RWPE1 (cell line): ENCODE data around the gene CAPZB.

Experiments used
- CTCF ChIA-PET: fragments of 350-600 bp; sonication (Branson Sonifier 250); formaldehyde crosslinking; extraction: SDS; loops from one replicate; lab custom pipeline; 2021; lab: Yijun Ruan, JAX
- POLR2A ChIA-PET: fragments of 400-600 bp; formaldehyde crosslinking; extraction: SDS; loops from one replicate; lab custom pipeline; 2020; ENCODE audit warnings: antibody characterized with exemption; ENCODE audit not compliant: low non-redundant PET; lab: Yijun Ruan, JAX
- DNase-seq: peaks from one replicate; pipeline ENCODE4 v3.0.0; 2012; ENCODE audit warnings: low spot score
- H3K27ac ChIP-seq: fragments of 450-650 bp; 2 replicates; pipeline ENCODE4 v1.5.1; 2017
- TF ChIP-seq, protein P1 (sequence below): fragments of 450-650 bp; conservative IDR thresholded peaks from 2 replicates; pipeline ENCODE4 v1.5.1; 2017; ENCODE audit warnings: low read depth, mild to moderate bottlenecking

CAPZB gene

DNA sequence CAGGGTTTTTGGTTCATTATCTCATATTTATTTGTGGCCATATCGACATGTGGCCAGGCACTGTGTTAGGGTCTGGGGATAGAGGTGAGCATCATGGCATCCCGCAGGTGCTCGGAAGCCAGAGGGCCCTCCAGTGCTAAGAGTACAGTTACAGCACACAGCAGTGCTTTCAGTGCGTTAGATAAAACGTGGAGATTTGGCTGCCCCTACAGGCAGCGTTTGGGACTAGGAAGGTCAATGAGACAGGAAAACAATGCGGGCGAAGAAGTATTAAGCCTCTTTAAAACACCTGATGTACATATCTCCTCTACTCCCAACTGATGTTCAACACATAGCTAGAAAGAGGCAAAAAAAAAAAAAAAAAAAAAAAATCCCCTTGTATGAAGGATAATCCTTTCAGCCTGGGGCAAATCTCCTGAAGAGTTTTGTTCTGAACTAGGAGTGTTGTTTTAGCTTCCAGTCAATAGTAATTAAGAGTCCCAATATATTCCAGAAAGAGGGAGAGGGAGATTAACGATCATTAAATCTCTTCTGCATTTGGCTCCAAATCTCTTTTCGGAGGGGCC lies 80.1 kb downstream of the CAPZB start:
- H3K27ac ChIP-seq, result no peak overlapping the region
- TF ChIP-seq, protein P1, sequence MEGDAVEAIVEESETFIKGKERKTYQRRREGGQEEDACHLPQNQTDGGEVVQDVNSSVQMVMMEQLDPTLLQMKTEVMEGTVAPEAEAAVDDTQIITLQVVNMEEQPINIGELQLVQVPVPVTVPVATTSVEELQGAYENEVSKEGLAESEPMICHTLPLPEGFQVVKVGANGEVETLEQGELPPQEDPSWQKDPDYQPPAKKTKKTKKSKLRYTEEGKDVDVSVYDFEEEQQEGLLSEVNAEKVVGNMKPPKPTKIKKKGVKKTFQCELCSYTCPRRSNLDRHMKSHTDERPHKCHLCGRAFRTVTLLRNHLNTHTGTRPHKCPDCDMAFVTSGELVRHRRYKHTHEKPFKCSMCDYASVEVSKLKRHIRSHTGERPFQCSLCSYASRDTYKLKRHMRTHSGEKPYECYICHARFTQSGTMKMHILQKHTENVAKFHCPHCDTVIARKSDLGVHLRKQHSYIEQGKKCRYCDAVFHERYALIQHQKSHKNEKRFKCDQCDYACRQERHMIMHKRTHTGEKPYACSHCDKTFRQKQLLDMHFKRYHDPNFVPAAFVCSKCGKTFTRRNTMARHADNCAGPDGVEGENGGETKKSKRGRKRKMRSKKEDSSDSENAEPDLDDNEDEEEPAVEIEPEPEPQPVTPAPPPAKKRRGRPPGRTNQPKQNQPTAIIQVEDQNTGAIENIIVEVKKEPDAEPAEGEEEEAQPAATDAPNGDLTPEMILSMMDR, result no peak
- CTCF ChIA-PET, result interaction anchor here (0.5 to 0.6 kb wide), 2 partner anchors 45 to 207 kb away, joined by 3 to 5 read pairs; no protein-coding TSS in a partner anchor
- POLR2A ChIA-PET, result interaction anchor here (0.6 kb wide), 1 partner anchor 79 kb away, joined by 3 read pairs; no protein-coding TSS in a partner anchor
- DNase-seq, result no peak

DNA sequence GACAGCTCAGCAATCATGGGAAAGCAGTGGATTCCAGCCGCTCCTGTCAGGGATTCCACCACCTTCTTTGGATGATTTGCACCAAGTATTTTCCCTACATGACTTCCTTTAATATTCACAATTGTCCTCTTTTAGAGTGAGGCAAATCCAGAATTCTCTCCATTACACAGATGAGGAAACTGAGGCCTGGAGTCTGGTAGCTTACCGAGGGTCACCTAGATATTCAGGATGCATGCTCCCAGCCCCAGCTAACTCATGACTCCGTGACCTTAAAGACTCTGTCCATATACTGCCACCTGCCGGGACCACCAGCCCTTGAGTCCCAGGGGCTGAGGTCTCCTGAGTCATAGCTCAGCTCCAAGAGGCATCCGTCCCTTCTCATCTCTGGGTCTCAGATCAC lies 80.6 kb downstream of the CAPZB start:
- POLR2A ChIA-PET, result interaction anchor here (0.6 kb wide), 1 partner anchor 79 kb away, joined by 3 read pairs; no protein-coding TSS in a partner anchor
- H3K27ac ChIP-seq, result no peak overlapping the region
- CTCF ChIA-PET, result interaction anchor here (0.7 kb wide), 1 partner anchor 818 kb away, joined by 3 read pairs; no protein-coding TSS in a partner anchor
- TF ChIP-seq, protein P1, result no peak
- no peak for DNase-seq

DNA sequence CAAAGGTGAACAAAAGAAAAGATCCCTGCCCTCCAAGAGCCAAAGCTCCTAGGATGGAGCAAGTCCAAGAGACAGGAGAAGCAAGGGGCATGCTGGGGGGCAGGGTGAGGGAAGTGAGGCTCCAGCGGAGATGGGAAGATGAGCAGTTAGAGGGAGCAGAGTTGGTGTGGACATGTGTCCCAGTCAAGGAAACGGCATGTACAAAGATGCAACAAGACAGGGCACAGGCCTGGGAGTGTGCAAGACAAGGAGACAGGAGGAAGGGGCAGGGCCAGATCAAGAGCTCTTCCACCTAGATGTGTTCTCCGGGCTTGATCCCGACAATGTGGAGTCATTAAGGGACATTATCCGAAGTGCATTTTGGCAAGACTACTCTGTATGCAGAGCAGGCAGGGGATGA lies 82.1 kb downstream of the CAPZB start:
- CTCF ChIA-PET, result no interaction called here
- TF ChIP-seq, protein P1, result no peak
- DNase-seq, result no peak
- POLR2A ChIA-PET, result no interaction called here
- H3K27ac ChIP-seq, result no peak overlapping the region

DNA sequence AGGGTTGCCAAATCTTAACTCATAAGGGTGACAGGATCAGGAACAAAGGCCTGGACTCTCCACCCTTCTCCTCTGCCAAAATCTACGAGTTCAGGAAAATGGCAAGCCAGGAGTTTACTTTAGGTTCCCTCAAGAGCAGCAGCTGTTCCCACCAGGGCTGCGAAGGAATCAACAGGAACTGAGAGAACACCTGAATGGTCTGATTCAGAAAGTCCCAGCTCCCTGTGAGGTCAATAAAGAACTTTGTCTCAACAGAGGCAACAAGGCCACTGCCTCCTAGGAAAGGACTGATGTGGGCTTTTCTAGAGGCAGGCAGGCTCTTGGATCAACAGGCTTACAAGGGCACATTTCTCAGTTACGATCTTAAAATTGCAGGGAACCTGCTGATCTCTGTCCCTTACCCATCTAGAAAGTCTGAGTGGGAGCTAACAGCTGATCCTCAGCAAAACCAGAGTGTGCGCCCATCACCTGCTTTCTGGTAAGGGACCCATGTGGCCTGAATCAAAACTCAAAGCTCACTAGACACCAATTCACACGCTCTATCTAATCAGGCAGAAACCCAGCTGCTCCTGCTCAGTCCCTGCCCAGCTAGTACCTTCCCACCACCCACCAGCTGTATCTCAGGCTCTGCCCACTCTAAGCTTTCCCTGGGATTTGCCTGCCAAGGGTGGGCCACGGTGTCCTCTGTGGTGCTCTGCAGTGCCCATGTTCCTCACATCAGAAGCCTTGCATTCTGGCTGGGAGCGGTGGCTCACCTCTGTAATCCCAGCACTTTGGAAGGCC lies 83.1 kb downstream of the CAPZB start:
- TF ChIP-seq, protein P1, result no peak
- no peak overlapping the region for H3K27ac ChIP-seq
- CTCF ChIA-PET, result no interaction called here
- DNase-seq, result no peak
- POLR2A ChIA-PET, result no interaction called here

DNA sequence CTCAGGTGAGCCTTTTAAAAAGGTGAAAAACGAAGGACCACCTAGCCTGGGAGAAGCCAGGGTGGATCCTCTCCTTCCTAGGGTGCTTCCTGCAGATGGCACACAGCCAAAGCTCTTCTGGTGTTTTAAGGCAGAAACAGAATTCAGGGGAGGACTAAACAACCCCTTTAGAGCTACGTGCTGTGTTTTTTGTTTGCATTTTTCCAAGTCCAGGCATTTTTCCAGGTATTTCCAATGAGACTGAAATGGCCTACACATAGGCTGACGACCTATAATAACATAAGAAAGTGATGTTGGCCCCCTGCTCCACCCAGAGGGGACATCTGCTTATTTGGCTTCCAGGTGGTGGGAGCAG lies 83.8 kb downstream of the CAPZB start:
- TF ChIP-seq, protein P1, result no peak
- no peak overlapping the region for H3K27ac ChIP-seq
- POLR2A ChIA-PET, result no interaction called here
- no peak for DNase-seq
- CTCF ChIA-PET, result no interaction called here

DNA sequence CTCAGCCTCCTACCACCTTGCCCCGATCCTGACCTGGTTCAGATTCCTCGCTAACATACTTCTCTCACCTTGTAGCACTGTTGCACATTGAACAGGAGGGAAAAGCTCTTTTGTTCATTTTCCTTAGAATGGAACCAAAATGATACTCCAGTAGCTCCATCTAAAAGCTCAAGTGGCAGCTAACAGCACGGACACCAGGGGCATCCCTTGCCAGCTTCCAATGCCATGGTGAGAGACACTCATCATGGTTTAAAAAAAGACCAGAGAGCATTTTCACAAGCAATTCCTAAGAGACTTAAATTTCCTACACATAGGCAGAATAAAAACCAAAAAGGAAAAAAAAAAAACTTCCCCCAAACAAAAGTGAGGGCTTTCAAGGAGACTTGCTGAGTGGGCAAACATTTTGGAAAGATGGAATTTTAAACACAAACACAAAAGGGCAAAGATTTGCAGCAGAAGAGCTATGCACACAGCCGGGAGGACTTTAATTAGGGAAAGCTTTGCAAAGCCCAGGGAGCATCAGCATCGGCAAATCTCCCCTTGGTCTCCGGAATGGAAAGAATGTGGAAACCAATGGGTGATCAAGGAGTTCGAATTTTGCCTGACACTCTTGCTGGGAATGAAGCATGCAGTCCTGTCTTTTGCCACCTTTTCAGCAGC lies 84.3 kb downstream of the CAPZB start:
- DNase-seq, result no peak
- ChIA-PET CTCF (interaction anchor here (0.6 to 1.1 kb wide), 3 partner anchors 8 to 250 kb away, joined by 3 to 4 read pairs (median 3); no protein-coding TSS in a partner anchor), POLR2A (no interaction called here)
- TF ChIP-seq, protein P1, result no peak
- no peak overlapping the region for H3K27ac ChIP-seq
